Vagina (tissue), 2 donors: ENCODE measurements around the gene LATS1.

Source experiments
- POLR2A ChIP-seq, 2 donors: fragments of 450-650 bp; IDR thresholded peaks; one replicate each; pipeline ENCODE4 v1.6.1; 2017; ENCODE audit warnings: antibody characterized with exemption in 2 of 2, mild to moderate bottlenecking in 2 of 2, moderate library complexity in 2 of 2
- TF ChIP-seq, protein P1 (sequence below), 3 experiments: fragments of 450-650 bp in 2 of 3; fragments of 200-600 bp in 1 of 3; sonication (generic) in 1 of 3; IDR thresholded peaks; one replicate each; pipeline ENCODE4 v1.5.1; 2017 to 2019; ENCODE audit warnings: antibody characterized with exemption in 3 of 3, mild to moderate bottlenecking in 2 of 3, moderate library complexity in 2 of 3

DNA sequence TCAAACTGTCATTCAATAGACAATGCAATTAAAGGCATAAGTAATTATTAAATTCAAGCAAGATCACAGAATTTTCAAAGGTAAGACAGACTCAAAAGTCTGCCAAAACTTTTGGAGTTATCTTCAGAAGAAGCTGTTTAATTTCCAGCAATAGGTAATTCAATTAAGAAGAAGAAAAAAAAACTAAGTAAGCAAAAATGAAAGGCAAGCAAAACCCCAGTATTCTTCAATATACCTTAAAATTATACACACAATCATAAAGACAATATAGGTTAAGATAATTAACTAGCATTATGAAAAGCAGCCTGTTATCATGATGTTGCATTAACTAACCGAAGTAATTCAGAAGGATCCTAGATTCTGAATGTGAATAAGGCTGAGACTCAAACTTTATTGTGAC lies 3.5 kb downstream of the LATS1 start:
- TF ChIP-seq POLR2A (IDR thresholded peaks at IDR 0.05): no peak
- TF ChIP-seq, protein P1, sequence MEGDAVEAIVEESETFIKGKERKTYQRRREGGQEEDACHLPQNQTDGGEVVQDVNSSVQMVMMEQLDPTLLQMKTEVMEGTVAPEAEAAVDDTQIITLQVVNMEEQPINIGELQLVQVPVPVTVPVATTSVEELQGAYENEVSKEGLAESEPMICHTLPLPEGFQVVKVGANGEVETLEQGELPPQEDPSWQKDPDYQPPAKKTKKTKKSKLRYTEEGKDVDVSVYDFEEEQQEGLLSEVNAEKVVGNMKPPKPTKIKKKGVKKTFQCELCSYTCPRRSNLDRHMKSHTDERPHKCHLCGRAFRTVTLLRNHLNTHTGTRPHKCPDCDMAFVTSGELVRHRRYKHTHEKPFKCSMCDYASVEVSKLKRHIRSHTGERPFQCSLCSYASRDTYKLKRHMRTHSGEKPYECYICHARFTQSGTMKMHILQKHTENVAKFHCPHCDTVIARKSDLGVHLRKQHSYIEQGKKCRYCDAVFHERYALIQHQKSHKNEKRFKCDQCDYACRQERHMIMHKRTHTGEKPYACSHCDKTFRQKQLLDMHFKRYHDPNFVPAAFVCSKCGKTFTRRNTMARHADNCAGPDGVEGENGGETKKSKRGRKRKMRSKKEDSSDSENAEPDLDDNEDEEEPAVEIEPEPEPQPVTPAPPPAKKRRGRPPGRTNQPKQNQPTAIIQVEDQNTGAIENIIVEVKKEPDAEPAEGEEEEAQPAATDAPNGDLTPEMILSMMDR (IDR thresholded peaks at IDR 0.05): no peak
